CD4-positive, alpha-beta memory T cell (primary cell): ENCODE measurements around the gene KRTAP4-6. TPM values are rescaled to one million over a fixed set of nuclear protein-coding genes. Genes with fewer than 3 reads are reported as not detected.
"Not testable (repeated sequence)": the region's sequence is repeated elsewhere in the genome, so short reads cannot be mapped to it uniquely, and the experiment has no call there.

Experiments used
- CTCF ChIA-PET: fragments of 350-600 bp; sonication (Branson Sonifier 250); formaldehyde crosslinking; loops from one replicate; lab custom pipeline; 2021; ENCODE audit warnings: inconsistent platforms; ENCODE audit not compliant: partially characterized antibody; lab: Charles Lee
- POLR2A ChIA-PET: fragments of 350-600 bp; sonication (Branson Sonifier 250); formaldehyde crosslinking; loops from one replicate; lab custom pipeline; 2021; ENCODE audit not compliant: partially characterized antibody; lab: Charles Lee
- DNase-seq, 5 donors: peaks; one replicate each; pipeline versions ENCODE4 v3.0.0 to v3.0.0-alpha.2; 2020 to 2022; ENCODE audit warnings: mixed read lengths in 1 of 5
- H3K27ac ChIP-seq: one replicate; pipeline ENCODE4 v1.7.0; 2013; ENCODE audit warnings: low read depth, low read length
- H3K27me3 ChIP-seq: 2 replicates; pipeline ENCODE4 v1.7.0; 2013; ENCODE audit warnings: mild to moderate bottlenecking, low read length, moderate library complexity; ENCODE audit not compliant: insufficient read depth
- H3K36me3 ChIP-seq: 2 replicates; pipeline ENCODE4 v1.7.0; 2013; ENCODE audit warnings: mild to moderate bottlenecking, low read length, moderate library complexity; ENCODE audit not compliant: insufficient read depth
- H3K4me1 ChIP-seq: 2 replicates; pipeline ENCODE4 v1.7.0; 2013; ENCODE audit warnings: mild to moderate bottlenecking, low read length, moderate library complexity; ENCODE audit not compliant: insufficient read depth
- H3K4me3 ChIP-seq, 2 donors: one replicate each; pipeline ENCODE4 v1.7.0; 2013; ENCODE audit warnings: low read length in 2 of 2, mild to moderate bottlenecking in 1 of 2
- H3K9me3 ChIP-seq, 2 donors: one replicate each; pipeline ENCODE4 v1.7.0; 2013; ENCODE audit warnings: low read length in 2 of 2, control low read depth in 1 of 2; ENCODE audit not compliant: control insufficient read depth in 1 of 2
- H3K27ac Mint-ChIP-seq, 7 donors: one replicate each; pipeline ENCODE4 v1.8.0; 2020 to 2021; ENCODE audit warnings: mixed read lengths in 7 of 7, mild to moderate bottlenecking in 6 of 7, inconsistent platforms in 3 of 7, moderate library complexity in 3 of 7
- H3K27me3 Mint-ChIP-seq, 2 donors: one replicate each; pipeline ENCODE4 v1.8.0; 2020 to 2021; ENCODE audit warnings: mixed read lengths in 2 of 2
- H3K36me3 Mint-ChIP-seq, 2 donors: one replicate each; pipeline ENCODE4 v1.8.0; 2020 to 2021; ENCODE audit warnings: mixed read lengths in 2 of 2, inconsistent platforms in 1 of 2, mild to moderate bottlenecking in 1 of 2
- H3K4me1 Mint-ChIP-seq, 4 donors: one replicate each; pipeline ENCODE4 v1.8.0; 2020 to 2021; ENCODE audit warnings: mixed read lengths in 4 of 4, mild to moderate bottlenecking in 1 of 4
- H3K4me3 Mint-ChIP-seq, 8 donors: one replicate each; pipeline ENCODE4 v1.8.0; 2020 to 2021; ENCODE audit warnings: mixed read lengths in 8 of 8, mild to moderate bottlenecking in 7 of 8, moderate library complexity in 6 of 8, inconsistent platforms in 3 of 8
- H3K9me3 Mint-ChIP-seq, 8 donors: one replicate each; pipeline ENCODE4 v1.8.0; 2020 to 2021; ENCODE audit warnings: mixed read lengths in 8 of 8, mild to moderate bottlenecking in 5 of 8, inconsistent platforms in 3 of 8, moderate library complexity in 1 of 8
- intact Hi-C: fragments of 100-400 bp; cut with micrococcal nuclease; formaldehyde crosslinking; loops from one replicate; pipeline ENCODE4 v1.15.1; 2023
- polyA plus RNA-seq, 2 donors: library from polyadenylated mRNA; unstranded; fragments of 300-500 nt; fragmentation: Illumina TruSeq; gene quantifications; one replicate each; pipeline ENCODE4 v1.2.3, GENCODE V29; 2021
- total RNA-seq, 2 experiments: library from RNA; stranded (reverse); gene quantifications; one replicate each; pipeline ENCODE4 v1.2.3, GENCODE V29; 2021

KRTAP4-6 gene
- total and polyA plus RNA-seq, 4 experiments from 2014 or later = 0.24 TPM; not detected in 3

DNA sequence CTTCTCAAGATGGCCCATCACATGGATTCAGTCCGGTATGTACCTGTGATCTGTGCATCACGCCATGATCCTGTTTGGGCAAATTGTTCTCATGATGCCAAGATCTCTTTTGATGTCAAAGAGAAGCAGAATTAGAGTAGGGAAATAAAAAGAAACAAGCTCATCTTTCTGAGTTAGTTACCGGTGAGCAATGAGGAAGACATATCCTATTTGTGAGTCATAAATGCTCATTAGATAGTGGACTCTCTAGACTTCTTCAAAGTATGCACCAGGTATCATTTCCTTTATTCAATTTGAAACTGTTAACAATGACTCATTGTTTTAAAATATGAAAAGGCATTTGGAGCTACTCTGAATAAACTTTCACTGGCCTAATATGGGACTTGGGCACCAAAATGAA lies 8.4 kb downstream of the KRTAP4-6 start:
- H3K27me3 ChIP-seq = no peaks in the 10 kb centered on the region
- Mint-ChIP-seq H3K27ac (peak overlapping the region in 2 of 7 donors; percentile 54 to 80), H3K9me3 (peaks cover 0 to 7% (median 1%) of the 10 kb centered on the region in 8 donors), H3K27me3 (no peaks in the 10 kb centered on the region), H3K4me3 (peak overlapping the region in 2 of 8 donors; percentile 14 to 19), H3K4me1 (peaks cover 0 to 66% (median 32%) of the 10 kb centered on the region in 4 donors), H3K36me3 (no peaks in the 10 kb centered on the region)
- no peak overlapping the region for H3K4me3 ChIP-seq
- H3K27ac ChIP-seq = no peak overlapping the region
- no peak for DNase-seq
- ChIA-PET CTCF (interaction anchor here (2.6 kb wide), 1 partner anchor 190 kb away, joined by 11 read pairs; no protein-coding TSS in a partner anchor), POLR2A (interaction anchor here (0.9 to 2.7 kb wide), 3 partner anchors 10 to 177 kb away, joined by 3 to 14 read pairs (median 4); partner anchors contain the start of gene KRTAP16-1)
- intact Hi-C loops = no loop called here
- no peaks in the 10 kb centered on the region for H3K36me3 ChIP-seq
- H3K9me3 ChIP-seq = no peaks in the 10 kb centered on the region
- peaks cover 22% of the 10 kb centered on the region for H3K4me1 ChIP-seq

- Histone ChIP-seq H3K36me3 (no peaks in the 10 kb centered on the region), H3K27me3 (no peaks in the 10 kb centered on the region), H3K9me3 (no peaks in the 10 kb centered on the region), H3K4me1 (peaks cover 47% of the 10 kb centered on the region), H3K27ac (no peak overlapping the region), H3K4me3 (no peak overlapping the region)
- ChIA-PET CTCF (interaction anchor here (1.6 kb wide), 1 partner anchor 195 kb away, joined by 5 read pairs; no protein-coding TSS in a partner anchor), POLR2A (no interaction called here)
- H3K27ac Mint-ChIP-seq = no peak overlapping the region
- intact Hi-C loops = loop anchor here (5.0 kb wide), 1 partner anchor 180 kb away; the partner anchor contains the start of gene KRTAP16-1
- H3K36me3 Mint-ChIP-seq = no peaks in the 10 kb centered on the region
- H3K27me3 Mint-ChIP-seq = no peaks in the 10 kb centered on the region
- no peak for DNase-seq
- peaks cover 0 to 7% (median 3%) of the 10 kb centered on the region in 8 donors for H3K9me3 Mint-ChIP-seq
- no peak overlapping the region for H3K4me3 Mint-ChIP-seq
- peaks cover 11 to 93% (median 58%) of the 10 kb centered on the region in 4 donors for H3K4me1 Mint-ChIP-seq
Measured at GRCh38 chr17:41127371-41127770, 13.0 kb downstream of the KRTAP4-6 start.

GRCh38 chr17:41126412-41126811 lies 13.9 kb downstream of the KRTAP4-6 start:
- no peak overlapping the region for H3K4me3 ChIP-seq
- peaks cover 47% of the 10 kb centered on the region for H3K4me1 ChIP-seq
- no peaks in the 10 kb centered on the region for H3K9me3 ChIP-seq
- Mint-ChIP-seq H3K4me3 (peak overlapping the region in 3 of 8 donors; percentile 39 to 75 (median 71)), H3K36me3 (no peaks in the 10 kb centered on the region), H3K4me1 (peaks cover 11 to 91% (median 51%) of the 10 kb centered on the region in 4 donors), H3K27me3 (no peaks in the 10 kb centered on the region), H3K27ac (peak overlapping the region in 3 of 7 donors; percentile 43 to 64 (median 59)), H3K9me3 (peaks cover 0 to 7% (median 3%) of the 10 kb centered on the region in 8 donors)
- ChIA-PET POLR2A (interaction anchor here (0.7 kb wide), 1 partner anchor 207 kb away, joined by 3 read pairs; no protein-coding TSS in a partner anchor), CTCF (interaction anchor here (1.6 kb wide), 1 partner anchor 196 kb away, joined by 5 read pairs; no protein-coding TSS in a partner anchor)
- DNase-seq = no peak
- H3K36me3 ChIP-seq = no peaks in the 10 kb centered on the region
- intact Hi-C loops = loop anchor here (5.0 kb wide), 1 partner anchor 181 kb away; the partner anchor contains the start of gene KRTAP16-1
- H3K27ac ChIP-seq = no peak overlapping the region
- H3K27me3 ChIP-seq = no peaks in the 10 kb centered on the region

DNA sequence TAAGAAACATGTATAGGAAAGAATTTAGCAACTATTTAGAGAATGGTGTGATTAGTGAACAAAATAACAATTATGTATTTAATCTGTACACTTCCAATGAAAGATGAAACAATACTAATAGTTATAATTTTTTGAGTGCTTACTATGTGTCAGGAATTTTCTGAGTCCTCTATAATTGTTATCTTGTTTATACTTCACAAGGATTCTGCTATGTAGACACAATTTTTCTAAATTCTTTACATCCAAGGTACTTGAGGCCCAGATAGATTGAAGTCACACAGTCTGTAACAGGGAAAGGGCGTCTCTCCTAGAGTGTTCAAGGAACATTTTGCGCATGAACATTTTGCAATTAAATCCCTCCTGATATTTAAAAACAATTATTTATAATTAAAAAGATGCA lies 15.3 kb downstream of the KRTAP4-6 start:
- Histone ChIP-seq H3K27ac (no peak overlapping the region), H3K9me3 (no peaks in the 10 kb centered on the region), H3K4me3 (no peak overlapping the region), H3K36me3 (no peaks in the 10 kb centered on the region), H3K4me1 (peaks cover 52% of the 10 kb centered on the region), H3K27me3 (no peaks in the 10 kb centered on the region)
- Mint-ChIP-seq H3K4me3 (peak overlapping the region in 3 of 8 donors; percentile 44 to 87 (median 51)), H3K4me1 (peaks cover 11 to 88% (median 53%) of the 10 kb centered on the region in 4 donors), H3K27ac (peak overlapping the region in 1 of 7 donors; percentile 93), H3K27me3 (no peaks in the 10 kb centered on the region), H3K9me3 (peaks cover 0 to 7% (median 4%) of the 10 kb centered on the region in 8 donors), H3K36me3 (no peaks in the 10 kb centered on the region)
- DNase-seq = no peak
- intact Hi-C loops = loop anchor here (5.0 kb wide), 1 partner anchor 182 kb away; the partner anchor contains the start of gene KRTAP16-1
- CTCF ChIA-PET = no interaction called here
- POLR2A ChIA-PET = interaction anchor here (1.2 kb wide), 1 partner anchor 9 kb away, joined by 3 read pairs; no protein-coding TSS in a partner anchor

DNA sequence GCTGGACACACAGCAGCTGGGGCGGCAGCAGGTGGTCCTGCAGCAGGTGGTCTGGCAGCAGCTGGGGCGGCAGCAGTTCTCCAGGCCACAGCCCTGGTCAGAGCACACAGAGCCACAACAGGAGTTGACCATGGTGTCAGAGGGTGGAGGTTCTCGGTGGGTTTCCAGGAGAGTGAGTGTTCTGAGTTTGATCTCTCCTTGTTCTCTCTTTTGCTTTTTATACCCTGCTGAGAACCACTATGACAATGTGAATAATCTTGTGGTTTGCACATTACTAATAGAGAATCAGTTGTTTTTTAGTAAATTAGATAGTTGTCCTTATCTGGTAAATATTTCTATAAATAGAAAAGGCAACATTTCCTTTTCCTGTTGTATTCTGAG lies 16.4 kb downstream of the KRTAP4-6 start, which contains the start of gene KRTAP4-12:
Gene KRTAP4-12 (minus strand): TSS at position 192 of the 381 bp plus-strand sequence. CDS start 60 bp downstream, at position 132.
- H3K36me3 ChIP-seq, H3K4me3 ChIP-seq, H3K27me3 Mint-ChIP-seq, DNase-seq, H3K27ac ChIP-seq, intact Hi-C loops, H3K9me3 Mint-ChIP-seq, H3K9me3 ChIP-seq, H3K36me3 Mint-ChIP-seq, H3K27me3 ChIP-seq: not testable (repeated sequence)
- POLR2A ChIA-PET = interaction anchor here (1.2 kb wide), 1 partner anchor 10 kb away, joined by 3 read pairs; no protein-coding TSS in a partner anchor
- peak within 1 kb of the TSS in 7 of 8 donors; percentile 64 to 87 (median 73) for H3K4me3 Mint-ChIP-seq
- H3K4me1 ChIP-seq = peaks cover 57% of the 10 kb centered on the region
- peaks cover 13 to 82% (median 50%) of the 10 kb centered on the region in 4 donors for H3K4me1 Mint-ChIP-seq
- CTCF ChIA-PET = interaction anchor here (0.7 to 1.0 kb wide), 2 partner anchors 163 to 199 kb away, joined by 3 to 6 read pairs; no protein-coding TSS in a partner anchor
- H3K27ac Mint-ChIP-seq = peak within 1 kb of the TSS in 6 of 7 donors; percentile 2 to 91 (median 74)

- CTCF ChIA-PET = interaction anchor here (0.7 to 1.0 kb wide), 2 partner anchors 163 to 199 kb away, joined by 3 to 6 read pairs; no protein-coding TSS in a partner anchor
- H3K4me3 ChIP-seq, H3K27me3 Mint-ChIP-seq, intact Hi-C loops, H3K27ac ChIP-seq, H3K9me3 ChIP-seq, H3K9me3 Mint-ChIP-seq, H3K36me3 Mint-ChIP-seq, H3K27me3 ChIP-seq, H3K36me3 ChIP-seq, DNase-seq: not testable (repeated sequence)
- peak overlapping the region in 7 of 8 donors; percentile 64 to 87 (median 73) for H3K4me3 Mint-ChIP-seq
- peak overlapping the region in 6 of 7 donors; percentile 2 to 91 (median 64) for H3K27ac Mint-ChIP-seq
- H3K4me1 Mint-ChIP-seq = peaks cover 13 to 81% (median 48%) of the 10 kb centered on the region in 4 donors
- peaks cover 57% of the 10 kb centered on the region for H3K4me1 ChIP-seq
- POLR2A ChIA-PET = interaction anchor here (1.2 to 1.5 kb wide), 2 partner anchors 10 kb away, joined by 3 to 4 read pairs; no protein-coding TSS in a partner anchor
Measured at GRCh38 chr17:41123292-41123990, 16.9 kb downstream of the KRTAP4-6 start.
